Measurements from ENCODE around the gene KRT6A.
"Not testable (repeated sequence)": the region's sequence is repeated elsewhere in the genome, so short reads cannot be mapped to it uniquely, and the experiment has no call there.

Gene KRT6A

GRCh38 chr12:52499806-52500560 lies 6.9 kb upstream of the KRT6A start:
- no peak for DNase-seq

DNA sequence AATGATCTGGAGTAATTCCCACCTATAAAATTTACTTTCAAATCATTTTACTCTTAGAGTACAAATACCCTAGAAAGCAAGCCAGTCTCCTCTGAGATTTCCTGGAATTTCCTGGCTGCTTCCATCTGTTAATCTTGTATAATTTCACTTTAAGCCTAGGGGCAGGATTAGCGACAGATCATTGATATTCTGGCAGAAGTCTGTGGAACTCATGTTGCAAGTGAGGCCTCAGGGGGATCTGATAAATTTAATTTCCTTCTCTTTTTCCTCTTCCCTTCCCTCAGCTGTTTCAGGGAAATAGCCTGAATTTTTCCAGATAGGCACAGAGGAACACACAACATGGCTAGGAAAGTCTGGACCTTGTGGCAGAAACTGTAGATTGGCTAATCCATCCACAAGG lies 5.9 kb upstream of the KRT6A start:
- no peak for DNase-seq

DNA sequence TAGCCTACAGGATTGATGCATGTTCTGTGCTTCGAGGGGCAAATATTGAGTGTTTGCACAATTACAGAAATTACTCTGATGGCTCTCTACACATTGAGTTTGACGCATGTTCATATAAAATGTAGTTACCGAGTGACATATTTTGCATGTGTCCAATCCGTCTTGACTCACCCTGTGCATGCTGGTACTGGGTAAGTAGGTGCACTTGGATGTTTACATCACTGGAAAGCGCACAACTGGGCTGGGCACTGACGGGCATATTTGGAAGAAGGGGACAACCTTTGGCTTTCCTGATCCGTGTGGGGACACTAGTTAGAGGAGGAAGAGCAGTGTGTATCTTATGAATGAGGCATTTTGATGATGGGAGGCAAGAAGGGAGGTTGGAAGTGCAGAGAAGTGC lies 4.9 kb upstream of the KRT6A start:
- DNase-seq, result no peak

- DNase-seq, result no peak
These were observed 3.6 kb upstream of the KRT6A start for GRCh38 chr12:52496590-52497071.

- peak; percentile 53 for DNase-seq
These were observed 3.0 kb upstream of the KRT6A start for GRCh38 chr12:52496054-52496453.

DNA sequence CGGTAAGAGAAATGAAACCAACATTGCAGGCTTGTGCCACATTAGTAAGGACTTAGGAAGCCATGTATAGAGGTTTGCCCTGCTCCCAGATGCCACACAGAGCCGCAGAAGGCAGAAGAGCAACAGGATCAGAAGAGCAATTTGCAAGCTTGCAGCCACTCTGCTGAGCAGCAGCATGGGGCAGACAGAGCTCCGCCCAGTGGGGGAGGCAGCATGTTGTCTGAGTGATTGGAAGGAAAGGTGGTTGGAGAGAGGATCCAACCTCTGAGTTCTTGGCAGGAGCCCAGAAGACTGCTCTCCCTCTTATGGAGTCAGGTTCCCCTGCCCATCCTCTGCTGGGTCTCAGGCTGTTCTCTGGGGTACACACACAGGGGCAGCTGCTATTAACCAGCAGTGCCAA lies 2.3 kb upstream of the KRT6A start:
- peak; percentile 63 for DNase-seq

DNA sequence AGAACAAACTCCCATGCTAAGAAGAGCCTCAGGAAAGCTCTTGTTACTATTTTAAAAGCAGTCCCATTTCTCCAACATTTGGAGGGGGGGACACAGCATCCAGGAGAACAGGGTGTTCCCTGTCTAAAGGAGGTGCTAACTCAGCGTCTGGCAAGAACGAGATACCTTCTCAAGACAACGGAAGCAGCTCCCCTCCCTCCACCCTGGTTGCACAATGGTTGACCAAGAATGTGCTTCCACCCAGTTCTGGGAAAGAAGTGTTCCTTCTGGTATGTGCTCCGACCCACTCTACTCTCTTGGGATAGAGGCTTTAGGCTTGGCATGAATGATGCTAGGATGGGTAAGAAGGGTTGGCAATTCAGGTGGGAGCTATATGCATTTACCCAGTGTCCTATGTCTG lies 1.5 kb upstream of the KRT6A start:
- no peak for DNase-seq

DNA sequence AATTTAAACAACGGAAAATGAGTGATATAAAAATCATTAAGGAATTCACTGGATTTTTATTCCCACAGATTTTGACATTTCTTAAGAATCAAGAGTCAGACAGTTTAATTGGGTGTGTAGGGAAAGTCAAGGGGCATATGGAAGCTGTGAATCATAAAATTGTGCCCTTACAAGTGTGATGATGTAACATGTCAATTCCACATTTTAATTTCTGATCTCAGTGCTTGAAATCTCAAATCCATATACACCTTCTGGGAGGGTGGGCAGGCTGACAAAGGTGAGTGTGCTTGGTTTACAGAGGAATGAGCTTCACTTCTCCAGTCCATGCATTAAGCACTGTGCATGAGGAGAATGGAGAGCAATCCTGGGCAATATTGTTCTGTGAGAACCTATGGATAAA lies 1.0 kb upstream of the KRT6A start:
- DNase-seq, result no peak

GRCh38 chr12:52492405-52492804 lies 652 bp downstream of the KRT6A start:
- DNase-seq, result not testable (repeated sequence)

DNA sequence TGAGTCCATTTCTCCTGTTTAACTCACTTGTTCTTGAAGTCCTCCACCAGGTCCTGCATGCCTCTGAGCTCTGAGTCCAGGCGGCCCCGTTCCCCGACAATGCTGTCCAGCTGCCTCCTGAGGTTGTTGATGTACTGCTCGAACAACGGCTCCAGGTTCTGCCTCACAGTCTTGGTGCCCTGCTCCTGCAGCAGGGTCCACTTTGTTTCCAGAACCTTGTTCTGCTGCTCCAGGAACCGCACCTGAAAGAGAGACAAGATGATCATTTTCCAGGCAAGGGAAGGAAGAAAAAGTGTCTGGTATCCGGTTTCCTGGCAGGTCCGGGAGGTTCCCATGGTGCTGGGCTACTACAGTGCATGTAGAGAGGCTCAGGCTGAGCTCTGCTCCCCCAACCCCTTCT lies 1.6 kb downstream of the KRT6A start:
- DNase-seq, result not testable (repeated sequence)

DNA sequence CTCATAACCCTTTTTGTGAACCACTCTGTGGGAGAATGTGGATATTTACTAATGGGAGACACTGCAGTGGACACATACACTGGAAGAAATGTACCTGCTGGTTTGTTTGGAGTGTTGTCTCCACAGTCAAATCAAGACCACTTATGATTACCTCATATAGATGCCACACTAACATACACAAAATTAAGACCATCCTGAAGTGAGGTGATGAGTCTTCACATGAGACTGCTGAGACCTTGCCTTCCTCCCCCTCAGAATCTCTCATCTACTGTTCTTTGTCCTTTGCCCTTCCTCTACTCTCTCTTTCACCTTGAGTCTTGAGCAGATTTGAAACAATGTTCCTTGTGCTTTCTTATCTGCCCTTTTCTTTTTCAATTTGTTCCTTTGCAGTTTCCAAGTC lies 4.3 kb downstream of the KRT6A start:
- no peak for DNase-seq

GRCh38 chr12:52487744-52488443 lies 5.2 kb downstream of the KRT6A start:
- not testable (repeated sequence) for DNase-seq

DNA sequence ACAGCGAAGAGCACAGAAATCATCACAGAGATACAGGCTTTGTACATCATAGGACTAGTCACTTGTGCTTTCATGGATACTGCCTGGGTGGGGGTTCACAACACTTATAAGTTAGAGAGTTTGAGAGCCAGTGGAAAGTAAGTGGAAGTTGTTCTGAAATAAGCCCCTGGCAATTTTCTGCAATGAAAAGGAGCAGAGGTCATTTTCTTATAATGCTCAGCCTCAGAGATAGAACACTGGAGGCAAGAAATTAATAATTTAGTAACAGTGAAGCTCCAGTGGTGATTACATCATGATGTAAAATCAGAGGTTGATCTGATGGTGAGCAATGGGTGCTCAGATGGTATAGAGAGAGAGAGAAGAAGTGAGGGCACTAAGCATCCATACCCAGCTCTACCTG lies 5.8 kb downstream of the KRT6A start:
- no peak for DNase-seq

GRCh38 chr12:52486166-52487105 lies 6.6 kb downstream of the KRT6A start:
- no peak for DNase-seq

DNA sequence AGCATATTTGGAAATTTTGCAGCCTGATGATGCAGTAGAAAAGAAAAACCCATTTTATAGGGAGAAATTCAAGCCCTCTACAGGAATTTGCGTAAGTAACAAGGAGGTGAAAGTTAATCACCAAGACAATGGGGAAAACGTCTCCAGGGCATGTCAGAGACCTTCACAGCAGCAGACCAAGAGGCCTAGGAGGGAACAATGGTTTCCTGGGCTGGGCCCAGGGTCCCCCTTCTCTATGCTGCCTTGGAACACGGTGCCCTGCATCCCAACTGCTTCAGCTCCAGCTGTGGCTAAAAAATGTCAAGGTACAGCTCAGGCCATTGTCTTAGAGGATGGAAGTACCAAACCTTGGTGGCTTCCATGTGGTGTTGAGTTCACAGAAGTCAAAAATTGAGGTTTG lies 13.0 kb downstream of the KRT6A start:
- no peak for DNase-seq

DNA sequence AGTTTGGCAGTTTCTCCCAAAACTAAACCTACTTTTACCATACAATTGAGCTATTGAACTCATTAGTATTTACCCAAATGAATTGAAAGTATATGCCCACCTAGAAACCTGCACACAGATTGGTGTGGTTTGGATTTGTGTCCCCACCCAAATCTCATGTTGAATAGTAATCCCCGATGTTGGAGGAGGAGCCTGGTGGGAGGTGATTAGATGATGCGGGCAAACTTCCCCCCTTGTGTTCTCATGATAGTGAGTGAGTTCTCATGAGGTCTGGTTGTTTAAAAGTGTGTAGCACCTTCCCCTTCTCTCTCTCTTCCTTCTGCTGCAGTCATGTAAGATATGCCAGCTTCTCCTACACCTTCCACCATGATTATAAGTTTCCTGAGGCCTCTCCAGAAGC lies 15.4 kb downstream of the KRT6A start:
- no peak for DNase-seq

- no peak for DNase-seq
These were observed 18.8 kb downstream of the KRT6A start for GRCh38 chr12:52474212-52474611.

GRCh38 chr12:52473768-52474167 lies 19.3 kb downstream of the KRT6A start, which contains the start of gene KRT6C:
Gene KRT6C (minus strand): TSS chr12:52473805. CDS start chr12:52473737, 68 bp downstream.
- DNase-seq, result no peak

DNA sequence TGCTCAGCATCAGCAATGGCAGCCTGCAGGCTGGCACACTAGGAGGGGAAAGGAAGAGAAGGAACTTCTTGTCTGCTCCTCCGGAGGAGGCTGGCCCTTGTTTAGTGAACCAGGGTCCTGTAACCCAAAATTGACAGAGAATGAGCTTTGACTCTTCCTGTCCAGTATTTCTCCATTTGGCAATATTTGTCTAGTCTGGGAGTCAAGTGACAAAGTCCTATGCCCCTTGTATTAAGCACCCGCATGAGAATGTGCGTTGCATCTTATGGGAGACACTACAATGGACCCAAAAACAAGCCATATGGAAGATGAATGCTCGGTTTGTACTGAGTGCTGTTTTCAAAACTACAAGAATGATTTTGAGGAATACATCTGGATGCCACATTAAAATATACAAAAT lies 23.2 kb downstream of the KRT6A start:
- DNase-seq, result no peak

DNA sequence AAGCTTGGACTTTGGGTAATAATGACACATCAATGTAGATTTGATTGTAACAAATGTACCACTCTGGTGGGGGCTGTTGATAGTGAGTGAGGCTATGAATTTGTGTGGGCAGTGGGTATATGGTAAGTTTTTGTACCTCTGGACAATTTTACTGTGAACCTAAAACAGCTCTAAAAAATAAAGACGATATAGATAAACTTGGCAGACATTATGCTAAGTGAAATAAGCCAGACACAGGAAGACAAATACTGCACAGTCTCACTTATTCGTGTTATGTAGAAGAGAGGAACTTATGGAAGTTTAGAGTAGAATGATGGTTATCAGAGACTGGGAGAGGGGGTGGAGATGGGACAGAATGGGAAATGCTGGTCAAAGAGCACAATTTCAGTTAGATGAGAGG lies 28.2 kb downstream of the KRT6A start:
- no peak for DNase-seq

DNA sequence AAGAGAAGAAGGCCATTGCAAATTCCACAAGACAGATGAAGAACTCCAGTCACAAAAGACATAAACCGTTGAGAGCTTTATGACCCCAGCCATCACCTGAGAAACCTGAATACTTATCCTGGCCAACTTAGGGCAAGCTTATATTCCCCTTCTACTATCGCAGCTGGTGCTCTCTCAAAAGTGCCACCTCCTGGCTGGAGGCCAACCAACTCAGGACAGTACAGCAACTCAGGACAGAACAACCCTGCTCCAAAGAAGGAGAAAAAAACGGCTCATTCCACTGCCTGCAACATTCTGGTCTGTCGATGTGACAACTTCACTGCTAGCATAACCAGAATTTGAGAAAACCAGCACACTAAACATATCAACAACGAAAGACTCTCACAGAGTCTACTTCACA lies 31.4 kb downstream of the KRT6A start:
- no peak for DNase-seq

DNA sequence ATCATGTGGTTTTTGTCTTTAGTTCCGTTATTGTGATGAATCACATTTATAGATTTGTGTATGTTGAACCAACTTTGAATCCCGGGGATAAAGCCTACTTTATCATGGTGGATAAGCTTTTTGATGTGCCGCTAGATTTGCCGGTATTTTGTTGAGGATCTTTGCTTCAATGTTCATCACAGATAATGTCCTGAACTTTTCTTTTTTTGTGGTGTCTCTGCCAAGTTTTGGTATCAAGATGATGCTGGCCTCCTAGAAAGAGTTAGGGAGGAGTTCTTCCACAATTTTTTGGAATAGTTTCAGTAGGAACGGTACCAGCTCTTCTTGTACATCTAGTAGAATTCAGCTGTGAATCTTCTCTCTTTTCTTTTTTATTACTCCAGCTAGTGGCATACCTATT lies 34.2 kb downstream of the KRT6A start:
- no peak for DNase-seq

DNA sequence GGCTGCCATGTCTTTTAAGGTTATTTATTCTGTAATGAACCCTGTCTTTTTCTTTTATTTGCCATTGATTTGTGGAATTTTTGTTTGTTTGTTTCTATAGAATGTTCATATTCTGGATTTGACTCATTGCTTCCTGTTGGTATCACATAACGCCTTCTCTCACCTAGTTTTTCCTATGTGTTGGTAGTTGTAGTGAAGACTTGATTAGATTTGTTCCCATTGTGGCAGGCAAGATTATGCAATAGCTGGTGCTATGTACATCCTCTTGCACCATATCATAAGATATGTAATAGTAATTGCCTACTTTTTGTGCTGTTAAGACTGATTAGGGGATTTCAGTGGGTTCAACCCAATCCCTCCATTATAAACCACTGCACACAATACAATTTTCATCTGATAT lies 37.2 kb downstream of the KRT6A start:
- no peak for DNase-seq
